Mesodermal cell (in vitro differentiated cells): ENCODE data around the gene PREX1.
"Not testable (repeated sequence)": the region's sequence is repeated elsewhere in the genome, so short reads cannot be mapped to it uniquely, and the experiment has no call there.

ENCODE experiments used
- H3K27ac ChIP-seq: 2 replicates; pipeline ENCODE4 v1.7.0; 2013; ENCODE audit warnings: mild to moderate bottlenecking, low read depth, low read length, moderate library complexity; ENCODE audit not compliant: severe bottlenecking
- H3K36me3 ChIP-seq: 2 replicates; pipeline ENCODE4 v1.7.1; 2013; ENCODE audit warnings: mild to moderate bottlenecking, low read length, moderate library complexity; ENCODE audit not compliant: control insufficient read depth, insufficient read depth
- H3K4me1 ChIP-seq: one replicate; pipeline ENCODE4 v1.7.1; 2013; ENCODE audit warnings: mild to moderate bottlenecking, low read length; ENCODE audit not compliant: insufficient read depth, control insufficient read depth, poor library complexity, severe bottlenecking
- H3K4me3 ChIP-seq: 2 replicates; pipeline ENCODE4 v1.7.0; 2013; ENCODE audit warnings: low read length, control low read depth, mild to moderate bottlenecking; ENCODE audit not compliant: insufficient read depth, poor library complexity, severe bottlenecking; ENCODE audit errors: extremely low read depth
- H3K9me3 ChIP-seq: 2 replicates; pipeline ENCODE4 v1.7.1; 2013; ENCODE audit warnings: mild to moderate bottlenecking, low read length, moderate library complexity; ENCODE audit not compliant: control insufficient read depth
- WGBS, 2 experiments: methylation state at CpG; one replicate each; pipeline ENCODE4 v1.1.5; 2013; ENCODE audit warnings: missing lambda C conversion rate in 2 of 2; ENCODE audit not compliant: insufficient coverage in 2 of 2; 5-methylcytosine and 5-hydroxymethylcytosine counted together

The PREX1 gene

GRCh38 chr20:48599748-48600469 lies 227.9 kb downstream of the PREX1 start:
- H3K4me3 ChIP-seq = no peak overlapping the region
- no peaks in the 10 kb centered on the region for H3K36me3 ChIP-seq
- H3K27ac ChIP-seq = no peak overlapping the region
- no peaks in the 10 kb centered on the region for H3K9me3 ChIP-seq
- WGBS, 2 experiments = 95 to 100% methylated on average over 5 to 9 of the region's 11 CpGs
- no peaks in the 10 kb centered on the region for H3K4me1 ChIP-seq

DNA sequence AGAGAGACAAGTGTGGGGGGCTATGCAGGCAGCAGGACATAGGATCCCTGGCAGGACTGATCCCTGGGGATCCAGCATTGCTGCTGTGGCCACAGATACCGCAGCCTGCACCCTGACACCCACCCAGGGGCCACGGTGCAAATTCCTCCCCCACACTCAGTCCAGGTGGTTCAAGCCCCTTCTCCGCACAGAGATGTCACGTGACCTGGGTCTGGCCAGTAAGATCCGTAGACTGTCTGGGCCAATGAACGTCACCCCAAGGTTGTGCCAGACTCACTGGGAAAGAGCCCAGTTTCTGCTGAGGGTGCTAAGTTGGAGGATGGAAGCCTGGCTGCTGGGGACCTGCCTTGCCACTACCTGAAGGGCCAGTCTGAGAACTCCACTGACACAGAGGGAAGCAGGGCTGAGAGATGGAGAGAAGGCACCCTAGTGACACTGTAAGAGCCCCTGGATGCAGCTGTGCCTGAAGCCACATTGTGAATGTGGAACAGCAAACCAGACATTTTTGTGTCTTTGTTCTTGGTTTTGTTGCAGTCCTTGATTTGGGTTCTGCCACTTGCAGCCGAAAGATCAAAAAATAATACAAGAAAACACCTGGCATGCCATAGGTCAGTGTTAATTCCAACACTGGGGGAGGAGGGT lies 228.6 kb downstream of the PREX1 start:
- H3K27ac ChIP-seq = no peak overlapping the region
- H3K9me3 ChIP-seq = no peaks in the 10 kb centered on the region
- no peak overlapping the region for H3K4me3 ChIP-seq
- 86 to 92% methylated on average over 4 to 5 of the region's 7 CpGs for WGBS, 2 experiments
- H3K4me1 ChIP-seq = no peaks in the 10 kb centered on the region
- H3K36me3 ChIP-seq = no peaks in the 10 kb centered on the region

- WGBS, 2 experiments = 67 to 82% methylated on average over 9 to 10 of the region's 16 CpGs
- not testable (repeated sequence) for H3K4me1 ChIP-seq, H3K27ac ChIP-seq
Measured at GRCh38 chr20:48598303-48598941, 229.4 kb downstream of the PREX1 start.

GRCh38 chr20:48597521-48598302 lies 230.1 kb downstream of the PREX1 start:
- Histone ChIP-seq H3K9me3 (no peaks in the 10 kb centered on the region), H3K4me1 (no peaks in the 10 kb centered on the region), H3K4me3 (no peak overlapping the region), H3K36me3 (no peaks in the 10 kb centered on the region), H3K27ac (no peak overlapping the region)
- WGBS, 2 experiments = 89 to 92% methylated on average over 9 to 10 of the region's 12 CpGs

More at GRCh38 chr20:48598303-48598941, 229.4 kb downstream of the PREX1 start:
- H3K9me3 ChIP-seq, H3K36me3 ChIP-seq, H3K4me3 ChIP-seq: not testable (repeated sequence)

DNA sequence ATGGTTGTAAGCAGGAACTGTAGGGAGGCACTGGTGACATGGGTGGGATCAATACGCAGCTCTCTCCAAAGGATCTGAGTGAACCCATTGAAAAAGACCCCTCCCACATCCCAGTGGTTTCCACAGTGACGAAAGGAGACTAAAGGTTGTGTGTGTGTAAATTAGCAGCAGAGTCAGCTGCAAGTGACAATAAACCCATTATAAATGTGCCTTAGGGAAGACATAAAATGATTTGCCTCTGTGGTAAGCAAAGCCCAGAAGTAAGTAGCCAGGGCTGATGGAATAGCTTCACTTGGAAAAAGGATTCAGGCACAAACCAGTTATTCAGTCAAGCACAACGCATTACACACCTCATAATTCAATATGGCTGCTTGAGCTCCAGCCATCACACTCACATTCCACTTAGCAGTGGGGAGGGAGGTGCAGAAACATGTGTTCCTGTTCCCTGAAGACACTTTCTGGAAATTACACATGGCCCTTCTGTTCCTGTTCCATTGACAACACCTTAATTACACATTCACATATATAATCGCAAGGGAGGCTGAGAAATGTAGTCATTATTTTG lies 231.4 kb downstream of the PREX1 start:
- no peak overlapping the region for H3K27ac ChIP-seq
- WGBS, 2 experiments = 71 to 100% methylated on average over 1 of the region's 4 CpGs

GRCh38 chr20:48595495-48596333 lies 232.1 kb downstream of the PREX1 start:
- Histone ChIP-seq H3K27ac (no peak overlapping the region), H3K9me3 (no peaks in the 10 kb centered on the region), H3K36me3 (no peaks in the 10 kb centered on the region), H3K4me1 (no peaks in the 10 kb centered on the region), H3K4me3 (no peak overlapping the region)
- WGBS, 2 experiments = 84 to 90% methylated on average over 5 to 6 of the region's 10 CpGs

More for the DNA sequence above, 231.4 kb downstream of the PREX1 start:
- H3K9me3 ChIP-seq = no peaks in the 10 kb centered on the region
- H3K36me3 ChIP-seq = no peaks in the 10 kb centered on the region
- no peaks in the 10 kb centered on the region for H3K4me1 ChIP-seq
- H3K4me3 ChIP-seq = no peak overlapping the region

DNA sequence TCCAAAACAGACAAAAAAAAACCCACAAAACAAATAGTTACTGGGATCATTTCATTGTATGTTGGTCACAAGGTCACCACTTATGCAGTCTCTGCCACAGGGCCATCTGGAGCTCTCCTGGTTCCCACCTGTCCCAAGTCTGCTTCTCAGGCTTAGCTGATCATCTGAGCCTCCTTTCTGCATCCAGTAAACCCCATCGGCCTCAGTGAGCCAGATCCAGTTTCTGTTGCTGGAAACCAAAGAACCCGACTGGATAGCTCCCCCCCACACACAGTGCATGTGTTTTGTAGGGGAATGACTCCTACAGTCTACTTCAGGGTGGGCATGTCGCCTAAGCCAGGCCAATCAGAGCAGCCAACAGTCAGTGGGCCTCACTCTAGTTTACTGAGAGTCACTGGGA lies 233.3 kb downstream of the PREX1 start:
- Histone ChIP-seq H3K4me3 (no peak overlapping the region), H3K27ac (no peak overlapping the region), H3K9me3 (no peaks in the 10 kb centered on the region), H3K36me3 (no peaks in the 10 kb centered on the region), H3K4me1 (no peaks in the 10 kb centered on the region)
- 71% methylated on average over 1 of the region's 3 CpGs; no CpG with 5 or more reads in 1 of the 2 experiments for WGBS, 2 experiments

DNA sequence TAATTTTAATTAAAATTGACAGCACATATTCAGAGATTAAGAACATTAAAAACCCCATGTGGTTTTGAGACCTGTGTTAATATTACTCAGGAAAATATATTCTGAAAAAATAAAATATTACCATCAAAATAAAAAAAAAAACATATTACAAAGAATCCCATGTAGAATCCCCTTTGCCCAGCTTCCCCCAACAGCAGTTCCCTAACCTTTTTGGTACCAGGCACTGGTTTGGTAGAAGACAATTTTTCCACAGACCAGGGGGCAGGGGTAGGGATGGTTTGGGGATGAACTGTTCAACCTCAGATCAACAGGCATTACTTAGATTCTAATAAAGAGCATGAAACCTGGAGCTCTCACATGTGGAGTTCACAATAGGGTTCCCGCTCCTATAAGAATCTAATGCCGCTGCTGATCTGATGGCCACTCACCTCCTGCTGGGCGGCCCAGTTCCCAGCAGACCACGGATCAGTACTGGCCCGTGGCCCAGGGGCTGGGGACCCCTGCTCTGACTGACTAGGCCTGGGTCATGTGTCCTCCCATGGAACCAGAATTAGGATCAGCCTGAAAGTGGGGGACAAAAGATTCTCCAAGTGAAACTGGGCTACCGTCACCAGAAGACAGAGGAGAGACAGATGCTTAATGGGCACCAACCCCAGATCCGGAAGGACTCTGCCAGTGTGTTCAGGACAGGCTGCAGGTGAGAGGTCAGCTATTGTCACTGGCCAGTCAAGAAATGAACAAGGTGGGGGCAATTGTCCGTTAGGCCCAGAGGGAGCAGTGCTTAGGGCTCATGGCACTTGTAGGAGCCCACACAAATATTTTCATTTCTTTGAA lies 235.5 kb downstream of the PREX1 start:
- no peak overlapping the region for H3K27ac ChIP-seq
- H3K36me3 ChIP-seq = no peaks in the 10 kb centered on the region
- 86 to 88% methylated on average over 8 of the region's 8 CpGs for WGBS, 2 experiments
- H3K4me1 ChIP-seq = no peaks in the 10 kb centered on the region
- no peaks in the 10 kb centered on the region for H3K9me3 ChIP-seq
- H3K4me3 ChIP-seq = no peak overlapping the region

- peaks cover 4% of the 10 kb centered on the region for H3K4me1 ChIP-seq
- no peak overlapping the region for H3K27ac ChIP-seq
- H3K4me3 ChIP-seq = no peak overlapping the region
- H3K9me3 ChIP-seq = no peaks in the 10 kb centered on the region
- H3K36me3 ChIP-seq = no peaks in the 10 kb centered on the region
- 96 to 98% methylated on average over 5 to 8 of the region's 8 CpGs for WGBS, 2 experiments
Measured at GRCh38 chr20:48586730-48587129, 241.1 kb downstream of the PREX1 start.
